ENCODE measurements around the gene RBMS3.

The RBMS3 gene

GRCh38 chr3:29438580-29438979 is 157.7 kb downstream of the RBMS3 start:
- no peak for TF ChIP-seq CTCF (IDR thresholded peaks at IDR 0.05; ENCODE audit: insufficient read depth, low read length, poor library complexity, severe bottlenecking)
- Histone ChIP-seq H3K4me3 (replicated peaks; ENCODE audit: low read depth, low read length) (no peak overlapping the region), H3K36me3 (ENCODE audit: control insufficient read depth, insufficient read depth, low read length) (no peaks in the 10 kb centered on the region), H3K27me3 (replicated peaks; ENCODE audit: control insufficient read depth, insufficient read depth, low read length) (no peaks in the 10 kb centered on the region)
- DNase-seq (ENCODE audit: extremely low read depth, insufficient read length) = no peak

GRCh38 chr3:29440413-29441305 is 159.8 kb downstream of the RBMS3 start:
- Histone ChIP-seq H3K4me3 (replicated peaks; ENCODE audit: low read depth, low read length) (peak overlapping the region; percentile 28), H3K36me3 (ENCODE audit: control insufficient read depth, insufficient read depth, low read length) (no peaks in the 10 kb centered on the region), H3K27me3 (replicated peaks; ENCODE audit: control insufficient read depth, insufficient read depth, low read length) (no peaks in the 10 kb centered on the region)
- no peak for DNase-seq (ENCODE audit: extremely low read depth, insufficient read length)
- TF ChIP-seq CTCF (IDR thresholded peaks at IDR 0.05; ENCODE audit: insufficient read depth, low read length, poor library complexity, severe bottlenecking) = no peak

GRCh38 chr3:29441422-29441821 is 160.6 kb downstream of the RBMS3 start:
- H3K27me3 ChIP-seq (replicated peaks; ENCODE audit: control insufficient read depth, insufficient read depth, low read length) = no peaks in the 10 kb centered on the region
- H3K36me3 ChIP-seq (ENCODE audit: control insufficient read depth, insufficient read depth, low read length) = no peaks in the 10 kb centered on the region
- no peak for TF ChIP-seq CTCF (IDR thresholded peaks at IDR 0.05; ENCODE audit: insufficient read depth, low read length, poor library complexity, severe bottlenecking)
- no peak for DNase-seq (ENCODE audit: extremely low read depth, insufficient read length)
- no peak overlapping the region for H3K4me3 ChIP-seq (replicated peaks; ENCODE audit: low read depth, low read length)

GRCh38 chr3:29447946-29448627 is 167.2 kb downstream of the RBMS3 start:
- TF ChIP-seq CTCF (IDR thresholded peaks at IDR 0.05; ENCODE audit: insufficient read depth, low read length, poor library complexity, severe bottlenecking) = no peak
- H3K4me3 ChIP-seq (replicated peaks; ENCODE audit: low read depth, low read length) = no peak overlapping the region
- H3K27me3 ChIP-seq (replicated peaks; ENCODE audit: control insufficient read depth, insufficient read depth, low read length) = no peaks in the 10 kb centered on the region
- no peak for DNase-seq (ENCODE audit: extremely low read depth, insufficient read length)
- no peaks in the 10 kb centered on the region for H3K36me3 ChIP-seq (ENCODE audit: control insufficient read depth, insufficient read depth, low read length)

- no peak for TF ChIP-seq CTCF (IDR thresholded peaks at IDR 0.05; ENCODE audit: insufficient read depth, low read length, poor library complexity, severe bottlenecking)
Observed at GRCh38 chr3:29451920-29452319, 171.0 kb downstream of the RBMS3 start.

More at GRCh38 chr3:29451920-29452319, 171.0 kb downstream of the RBMS3 start:
- H3K27me3 ChIP-seq (replicated peaks; ENCODE audit: control insufficient read depth, insufficient read depth, low read length) = no peaks in the 10 kb centered on the region
- no peaks in the 10 kb centered on the region for H3K36me3 ChIP-seq (ENCODE audit: control insufficient read depth, insufficient read depth, low read length)
- H3K4me3 ChIP-seq (replicated peaks; ENCODE audit: low read depth, low read length) = no peak overlapping the region
- no peak for DNase-seq (ENCODE audit: extremely low read depth, insufficient read length)
